Measurements from ENCODE around the gene CHRNE. TPM values are rescaled to one million over a fixed set of nuclear protein-coding genes. Genes with fewer than 3 reads are reported as not detected.
A peak's percentile ranks its signal among the peaks of the same experiment; 100 is the strongest.

The CHRNE gene
- total and polyA plus RNA-seq, 2 of the 13 experiments (the other 11 are each of a cell fraction or from before 2014, with no cell fraction given) = 0.53 to 0.59 TPM

- no peak for TF ChIP-seq AHDC1 (CRISPR knock-in tag; IDR thresholded peaks at IDR 0.05; ENCODE audit: borderline replicate concordance)
- no peak for TF ChIP-seq ZNF570 (CRISPR knock-in tag; IDR thresholded peaks at IDR 0.05; ENCODE audit: borderline replicate concordance)
- TF ChIP-seq CSRNP2 (CRISPR knock-in tag; conservative IDR thresholded peaks at IDR 0.05; ENCODE audit: low read depth) = no peak
- no peak for TF ChIP-seq PCBP1 (IDR thresholded peaks at IDR 0.05; ENCODE audit: borderline replicate concordance, low read depth, low read length)
- TF ChIP-seq ZBTB38 (CRISPR knock-in tag; IDR thresholded peaks at IDR 0.05) = peak; percentile 54; the same call in 1 of the 2 replicates
- no peak for TF ChIP-seq SMARCC2 (IDR thresholded peaks at IDR 0.05)
- TF ChIP-seq ZNF792 (CRISPR knock-in tag; IDR thresholded peaks at IDR 0.05) = no peak; the same call in 1 of the 2 replicates
- TF ChIP-seq KDM1A (CRISPR knock-in tag; IDR thresholded peaks at IDR 0.05) = no peak
- TF ChIP-seq DNMT1 (CRISPR knock-in tag; IDR thresholded peaks at IDR 0.05) = no peak
- TF ChIP-seq ZFP37 (CRISPR knock-in tag; IDR thresholded peaks at IDR 0.05; ENCODE audit: borderline replicate concordance) = no peak
- TF ChIP-seq GABPA (IDR thresholded peaks at IDR 0.05; ENCODE audit: low read depth, low read length) = peak; percentile 66
- peak; percentile 88 for TF ChIP-seq GABPA (CRISPR knock-in tag; IDR thresholded peaks at IDR 0.05; ENCODE audit: low read depth)
- TF ChIP-seq SALL1 (CRISPR knock-in tag; IDR thresholded peaks at IDR 0.05) = peak; percentile 34; the same call in 1 of the 2 replicates
- no peak for TF ChIP-seq MAFG (CRISPR knock-in tag; IDR thresholded peaks at IDR 0.05)
- TF ChIP-seq PHB2 (IDR thresholded peaks at IDR 0.05; ENCODE audit: partially characterized antibody) = no peak
- no peak; the same call in 1 of the 2 replicates for TF ChIP-seq ZNF746 (CRISPR knock-in tag; IDR thresholded peaks at IDR 0.05)
- TF ChIP-seq SMYD3 (CRISPR knock-in tag; IDR thresholded peaks at IDR 0.05) = no peak
- TF ChIP-seq ATF2 (CRISPR knock-in tag; IDR thresholded peaks at IDR 0.05) = no peak
- TF ChIP-seq ZNF121 (CRISPR knock-in tag; IDR thresholded peaks at IDR 0.05) = no peak
- peak; percentile 81 for TF ChIP-seq IKZF4 (CRISPR knock-in tag; IDR thresholded peaks at IDR 0.05; ENCODE audit: borderline replicate concordance, low read depth, not compliant biosample characterization)
Observed at GRCh38 chr17:4947411-4948165, 44.7 kb upstream of the CHRNE start (continued).
